ENCODE results near the gene BANP. TPM values are rescaled to one million over a fixed set of nuclear protein-coding genes. Genes with fewer than 3 reads are reported as not detected.
"Not testable (repeated sequence)": the region's sequence is repeated elsewhere in the genome, so short reads cannot be mapped to it uniquely, and the experiment has no call there.

Gene BANP
- polyA plus RNA-seq, 1 of the 3 experiments (the other 2 are of a cell fraction): 16.8 TPM

DNA sequence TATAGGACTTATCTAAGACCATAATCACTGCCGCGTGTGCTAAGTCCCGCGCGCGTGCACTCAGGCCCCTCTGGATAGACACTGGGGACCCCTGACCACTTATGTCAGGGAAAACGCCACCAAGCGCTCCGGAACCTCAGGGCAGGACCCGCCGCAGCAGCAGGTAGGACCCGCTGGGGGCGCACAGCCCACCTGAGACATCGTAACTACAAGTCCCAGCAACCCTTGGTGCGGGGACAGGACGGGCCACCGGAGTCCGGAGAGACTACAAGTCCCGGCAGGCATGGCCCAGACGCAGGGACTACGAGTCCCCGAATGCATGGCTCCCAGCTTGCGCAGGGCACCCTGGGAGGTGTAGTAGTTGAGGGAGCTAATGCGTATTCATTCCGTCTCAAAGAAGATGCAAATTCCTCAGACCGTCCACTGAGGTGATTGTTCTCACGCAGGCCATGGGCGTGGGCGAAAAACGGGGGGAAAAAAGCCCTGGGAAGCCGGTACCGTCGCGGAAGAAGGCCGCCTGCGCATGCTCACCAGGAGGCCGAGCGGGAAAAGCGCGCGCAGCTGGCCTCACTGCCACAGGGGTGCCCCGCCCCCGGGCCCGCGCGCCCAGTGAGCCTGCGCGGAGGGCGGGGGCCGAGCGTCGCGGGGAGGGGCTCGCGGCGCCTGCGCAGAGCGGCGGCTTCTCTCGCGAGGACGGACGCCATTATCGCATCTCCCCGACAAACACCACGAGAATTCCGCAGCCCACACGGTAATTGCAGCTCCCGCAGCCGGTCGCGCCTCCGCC lies at the start of gene BANP (continued):
- TF ChIP-seq TEAD4 (IDR thresholded peaks at IDR 0.05; ENCODE audit: borderline replicate concordance, insufficient read depth) (no peak), EZH2phosphoT487 (IDR thresholded peaks at IDR 0.05; ENCODE audit: borderline replicate concordance, low read depth) (no peak), CHD2 (IDR thresholded peaks at IDR 0.05; ENCODE audit: low read length, partially characterized antibody) (peak; percentile 99), JUND (IDR thresholded peaks at IDR 0.05) (no peak), SMC3 (IDR thresholded peaks at IDR 0.05; ENCODE audit: low read depth, low read length) (no peak), FOSL2 (IDR thresholded peaks at IDR 0.05; ENCODE audit: borderline replicate concordance, low read depth) (no peak), RXRA (IDR thresholded peaks at IDR 0.05; ENCODE audit: borderline replicate concordance, low read depth) (no peak)
- TF ChIP-seq, protein P1, sequence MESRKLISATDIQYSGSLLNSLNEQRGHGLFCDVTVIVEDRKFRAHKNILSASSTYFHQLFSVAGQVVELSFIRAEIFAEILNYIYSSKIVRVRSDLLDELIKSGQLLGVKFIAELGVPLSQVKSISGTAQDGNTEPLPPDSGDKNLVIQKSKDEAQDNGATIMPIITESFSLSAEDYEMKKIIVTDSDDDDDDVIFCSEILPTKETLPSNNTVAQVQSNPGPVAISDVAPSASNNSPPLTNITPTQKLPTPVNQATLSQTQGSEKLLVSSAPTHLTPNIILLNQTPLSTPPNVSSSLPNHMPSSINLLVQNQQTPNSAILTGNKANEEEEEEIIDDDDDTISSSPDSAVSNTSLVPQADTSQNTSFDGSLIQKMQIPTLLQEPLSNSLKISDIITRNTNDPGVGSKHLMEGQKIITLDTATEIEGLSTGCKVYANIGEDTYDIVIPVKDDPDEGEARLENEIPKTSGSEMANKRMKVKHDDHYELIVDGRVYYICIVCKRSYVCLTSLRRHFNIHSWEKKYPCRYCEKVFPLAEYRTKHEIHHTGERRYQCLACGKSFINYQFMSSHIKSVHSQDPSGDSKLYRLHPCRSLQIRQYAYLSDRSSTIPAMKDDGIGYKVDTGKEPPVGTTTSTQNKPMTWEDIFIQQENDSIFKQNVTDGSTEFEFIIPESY (IDR thresholded peaks at IDR 0.05; ENCODE audit: borderline replicate concordance, low read depth): peak; percentile 97
- TF ChIP-seq, protein P2, sequence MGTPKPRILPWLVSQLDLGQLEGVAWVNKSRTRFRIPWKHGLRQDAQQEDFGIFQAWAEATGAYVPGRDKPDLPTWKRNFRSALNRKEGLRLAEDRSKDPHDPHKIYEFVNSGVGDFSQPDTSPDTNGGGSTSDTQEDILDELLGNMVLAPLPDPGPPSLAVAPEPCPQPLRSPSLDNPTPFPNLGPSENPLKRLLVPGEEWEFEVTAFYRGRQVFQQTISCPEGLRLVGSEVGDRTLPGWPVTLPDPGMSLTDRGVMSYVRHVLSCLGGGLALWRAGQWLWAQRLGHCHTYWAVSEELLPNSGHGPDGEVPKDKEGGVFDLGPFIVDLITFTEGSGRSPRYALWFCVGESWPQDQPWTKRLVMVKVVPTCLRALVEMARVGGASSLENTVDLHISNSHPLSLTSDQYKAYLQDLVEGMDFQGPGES (IDR thresholded peaks at IDR 0.05; ENCODE audit: low read depth, low read length): no peak
- TF ChIP-seq, protein P3, sequence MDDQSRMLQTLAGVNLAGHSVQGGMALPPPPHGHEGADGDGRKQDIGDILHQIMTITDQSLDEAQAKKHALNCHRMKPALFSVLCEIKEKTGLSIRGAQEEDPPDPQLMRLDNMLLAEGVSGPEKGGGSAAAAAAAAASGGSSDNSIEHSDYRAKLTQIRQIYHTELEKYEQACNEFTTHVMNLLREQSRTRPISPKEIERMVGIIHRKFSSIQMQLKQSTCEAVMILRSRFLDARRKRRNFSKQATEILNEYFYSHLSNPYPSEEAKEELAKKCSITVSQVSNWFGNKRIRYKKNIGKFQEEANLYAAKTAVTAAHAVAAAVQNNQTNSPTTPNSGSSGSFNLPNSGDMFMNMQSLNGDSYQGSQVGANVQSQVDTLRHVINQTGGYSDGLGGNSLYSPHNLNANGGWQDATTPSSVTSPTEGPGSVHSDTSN (IDR thresholded peaks at IDR 0.05): no peak

DNA sequence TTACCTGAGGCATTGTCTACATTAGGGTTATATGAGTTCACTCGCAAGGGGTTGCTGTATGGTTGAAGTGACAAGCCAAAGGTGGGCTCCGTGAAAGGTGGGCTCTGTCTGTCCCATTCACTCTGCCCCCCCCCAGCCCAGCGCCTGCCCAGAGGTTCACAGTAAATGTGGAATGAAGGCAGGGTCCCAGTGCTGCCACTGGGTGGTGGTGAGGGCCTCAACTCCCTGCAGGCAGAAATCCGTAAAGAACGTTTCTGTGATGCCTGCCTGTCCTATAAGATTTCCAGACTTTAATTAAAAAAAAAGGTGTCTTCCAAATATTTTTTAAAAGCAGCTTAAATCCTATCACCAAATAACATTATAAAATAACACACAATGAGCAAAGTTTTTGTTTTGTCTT lies 46.3 kb upstream of the BANP start:
- H3K4me2 ChIP-seq; H3K36me3 ChIP-seq (replicated peaks in 1 of 2; ENCODE audit: control insufficient read depth in 1 of 2, insufficient read depth in 2 of 2, low read length in 1 of 2); H3K4me1 ChIP-seq (ENCODE audit: control insufficient read depth in 1 of 2, insufficient read depth in 2 of 2, low read depth in 1 of 2, low read length in 1 of 2); H3F3A ChIP-seq (replicated peaks; ENCODE audit: insufficient read depth); POLR2A ChIA-PET; H4K20me1 ChIP-seq (ENCODE audit: insufficient read depth); H3K9me3 ChIP-seq; H3K27me3 ChIP-seq (ENCODE audit: insufficient read depth); H2AFZ ChIP-seq (ENCODE audit: low read depth); H3K9ac ChIP-seq; H3K4me3 ChIP-seq (ENCODE audit: low read depth in 2 of 2, low read length in 1 of 2); H3K9me2 ChIP-seq; H3K27ac ChIP-seq (ENCODE audit: low read depth in 2 of 2, low read length in 1 of 2); DNase-seq; H3K79me2 ChIP-seq (ENCODE audit: insufficient read depth): not testable (repeated sequence)
- CTCF ChIA-PET: interaction anchor here (1.4 to 6.9 kb wide), 3 partner anchors 33 to 125 kb away, joined by 4 to 57 read pairs (median 5); no protein-coding TSS in a partner anchor
- 67% methylated on average over 2 of the region's 5 CpGs for WGBS (ENCODE audit: low lambda C conversion rate)

DNA sequence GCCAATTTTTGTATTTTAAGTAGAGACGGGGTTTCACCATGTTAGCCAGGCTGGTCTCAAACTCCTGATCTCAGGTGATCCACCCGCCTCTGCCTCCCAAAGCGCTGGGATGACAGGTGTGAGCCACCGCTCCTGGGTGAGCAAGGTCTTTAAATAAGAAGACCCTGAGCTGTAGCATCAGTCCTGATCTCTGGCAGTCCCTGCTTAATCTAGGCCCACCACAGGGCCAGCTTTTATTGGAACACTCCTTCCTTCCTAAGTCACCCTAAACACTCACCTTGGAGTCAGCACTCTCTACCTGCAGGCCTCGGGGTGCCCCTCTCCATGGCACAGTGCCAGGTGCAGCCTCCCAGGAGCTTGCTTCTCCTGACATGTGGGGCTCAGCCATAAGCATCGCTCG lies 45.7 kb upstream of the BANP start:
- 56% methylated on average over 2 of the region's 7 CpGs for WGBS (ENCODE audit: low lambda C conversion rate)
- H2AFZ ChIP-seq (ENCODE audit: low read depth); H3K9me2 ChIP-seq; H3K27me3 ChIP-seq (ENCODE audit: insufficient read depth); H3K79me2 ChIP-seq (ENCODE audit: insufficient read depth); H3K27ac ChIP-seq (ENCODE audit: low read depth in 2 of 2, low read length in 1 of 2); H3K4me2 ChIP-seq; H3K9ac ChIP-seq; H3F3A ChIP-seq (replicated peaks; ENCODE audit: insufficient read depth); H3K4me1 ChIP-seq (ENCODE audit: control insufficient read depth in 1 of 2, insufficient read depth in 2 of 2, low read depth in 1 of 2, low read length in 1 of 2); H3K9me3 ChIP-seq; H3K36me3 ChIP-seq (replicated peaks in 1 of 2; ENCODE audit: control insufficient read depth in 1 of 2, insufficient read depth in 2 of 2, low read length in 1 of 2); H4K20me1 ChIP-seq (ENCODE audit: insufficient read depth); H3K4me3 ChIP-seq (ENCODE audit: low read depth in 2 of 2, low read length in 1 of 2); DNase-seq; POLR2A ChIA-PET: not testable (repeated sequence)
- CTCF ChIA-PET: interaction anchor here (1.1 to 6.9 kb wide), 5 partner anchors 34 to 137 kb away, joined by 3 to 57 read pairs (median 5); no protein-coding TSS in a partner anchor

DNA sequence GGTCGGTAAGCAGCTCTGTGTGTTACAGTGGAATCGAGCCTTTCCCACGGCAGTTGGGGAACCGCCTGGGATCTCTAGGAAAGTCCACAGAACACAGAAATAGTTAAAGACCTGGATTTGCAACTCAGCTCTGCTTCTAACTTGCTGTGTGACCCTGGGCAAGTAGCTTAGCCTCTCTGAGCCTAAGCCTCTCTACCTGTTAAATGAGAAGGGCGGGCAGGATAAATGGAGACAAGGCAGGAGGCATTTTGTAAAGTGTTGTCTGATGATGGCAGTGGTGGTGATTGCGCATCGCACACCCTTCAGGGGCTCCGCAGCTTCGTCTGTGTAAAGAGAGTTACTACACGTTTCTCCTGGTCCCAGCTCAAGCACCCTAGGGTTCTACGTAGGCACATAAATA lies 43.1 kb upstream of the BANP start:
- WGBS (ENCODE audit: low lambda C conversion rate): 67% methylated on average over 11 of the region's 11 CpGs
- ChIA-PET CTCF (interaction anchor here (0.9 to 6.9 kb wide), 8 partner anchors 30 to 272 kb away, joined by 3 to 57 read pairs (median 4); no protein-coding TSS in a partner anchor), POLR2A (interaction anchor here (1.2 kb wide), 1 partner anchor 10 kb away, joined by 3 read pairs; no protein-coding TSS in a partner anchor)
- H2AFZ ChIP-seq (ENCODE audit: low read depth); H3K4me1 ChIP-seq (ENCODE audit: control insufficient read depth in 1 of 2, insufficient read depth in 2 of 2, low read depth in 1 of 2, low read length in 1 of 2); H3F3A ChIP-seq (replicated peaks; ENCODE audit: insufficient read depth); H3K9me3 ChIP-seq; H3K9ac ChIP-seq; H3K27me3 ChIP-seq (ENCODE audit: insufficient read depth); H3K4me2 ChIP-seq; H3K9me2 ChIP-seq; H3K27ac ChIP-seq (ENCODE audit: low read depth in 2 of 2, low read length in 1 of 2); H3K4me3 ChIP-seq (ENCODE audit: low read depth in 2 of 2, low read length in 1 of 2); H3K79me2 ChIP-seq (ENCODE audit: insufficient read depth); H3K36me3 ChIP-seq (replicated peaks in 1 of 2; ENCODE audit: control insufficient read depth in 1 of 2, insufficient read depth in 2 of 2, low read length in 1 of 2); H4K20me1 ChIP-seq (ENCODE audit: insufficient read depth); DNase-seq: not testable (repeated sequence)
